HG03103 (cell line): ENCODE measurements around the gene YBX2.
"Not testable (repeated sequence)": the region's sequence is repeated elsewhere in the genome, so short reads cannot be mapped to it uniquely, and the experiment has no call there.

Experiments used
- ATAC-seq: cut with Tn5 transposase; IDR thresholded peaks from one replicate; pipeline ENCODE4 v1.9.1; 2021; ENCODE audit warnings: low read depth; ENCODE audit not compliant: unreplicated experiment

YBX2 gene

GRCh38 chr17:7250695-7251627 lies 43.5 kb downstream of the YBX2 start:
- no peak for ATAC-seq

- ATAC-seq = no peak
Measured at GRCh38 chr17:7249830-7250229, 44.6 kb downstream of the YBX2 start.

- no peak for ATAC-seq
Measured at GRCh38 chr17:7249214-7249613, 45.2 kb downstream of the YBX2 start.

- no peak for ATAC-seq
Measured at GRCh38 chr17:7248796-7249195, 45.6 kb downstream of the YBX2 start.

- ATAC-seq = no peak
Measured at GRCh38 chr17:7246779-7247178, 47.7 kb downstream of the YBX2 start.

- ATAC-seq = not testable (repeated sequence)
Measured at GRCh38 chr17:7243838-7244237, 50.6 kb downstream of the YBX2 start.

- no peak for ATAC-seq
Measured at GRCh38 chr17:7243453-7243729, 51.0 kb downstream of the YBX2 start.

GRCh38 chr17:7242717-7243452 lies 51.6 kb downstream of the YBX2 start:
- no peak for ATAC-seq

- no peak for ATAC-seq
Measured at GRCh38 chr17:7241783-7242716, 52.4 kb downstream of the YBX2 start, which contains the start of gene GABARAP. GABARAP (minus strand) TSS chr17:7242449; CDS start chr17:7242330, 119 bp downstream.

GRCh38 chr17:7241090-7241733 lies 53.2 kb downstream of the YBX2 start:
- no peak for ATAC-seq

GRCh38 chr17:7240375-7240774 lies 54.1 kb downstream of the YBX2 start:
- ATAC-seq = no peak

- ATAC-seq = peak; percentile 45
Measured at GRCh38 chr17:7239091-7240027, 55.1 kb downstream of the YBX2 start, which contains the start of gene PHF23. PHF23 (minus strand) TSS chr17:7239457; CDS start chr17:7239279, 178 bp downstream.

- ATAC-seq = no peak
Measured at GRCh38 chr17:7238420-7239090, 55.9 kb downstream of the YBX2 start.
